ENCODE measurements around the gene MARCO.

MARCO gene

DNA sequence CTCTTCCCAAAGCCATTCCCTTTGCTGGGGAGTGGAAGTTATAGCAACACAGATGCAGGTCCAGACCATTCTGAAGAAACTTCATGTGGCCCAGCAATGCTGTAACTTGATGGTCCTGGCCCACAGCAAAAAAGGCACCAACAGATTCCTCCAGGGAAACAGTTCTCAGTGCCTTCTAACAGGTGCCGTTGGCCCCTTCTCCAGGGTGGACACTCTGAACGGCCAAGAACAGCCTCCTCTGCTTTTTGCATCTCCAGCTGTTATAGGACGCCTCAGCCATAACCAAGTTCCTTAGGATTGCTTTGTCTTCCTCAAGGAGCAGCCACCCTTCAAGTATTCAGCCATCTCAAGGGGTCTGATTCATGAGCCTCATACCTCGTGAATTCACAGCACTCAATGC lies 38.0 kb downstream of the MARCO start:
- TF ChIP-seq, protein P1, sequence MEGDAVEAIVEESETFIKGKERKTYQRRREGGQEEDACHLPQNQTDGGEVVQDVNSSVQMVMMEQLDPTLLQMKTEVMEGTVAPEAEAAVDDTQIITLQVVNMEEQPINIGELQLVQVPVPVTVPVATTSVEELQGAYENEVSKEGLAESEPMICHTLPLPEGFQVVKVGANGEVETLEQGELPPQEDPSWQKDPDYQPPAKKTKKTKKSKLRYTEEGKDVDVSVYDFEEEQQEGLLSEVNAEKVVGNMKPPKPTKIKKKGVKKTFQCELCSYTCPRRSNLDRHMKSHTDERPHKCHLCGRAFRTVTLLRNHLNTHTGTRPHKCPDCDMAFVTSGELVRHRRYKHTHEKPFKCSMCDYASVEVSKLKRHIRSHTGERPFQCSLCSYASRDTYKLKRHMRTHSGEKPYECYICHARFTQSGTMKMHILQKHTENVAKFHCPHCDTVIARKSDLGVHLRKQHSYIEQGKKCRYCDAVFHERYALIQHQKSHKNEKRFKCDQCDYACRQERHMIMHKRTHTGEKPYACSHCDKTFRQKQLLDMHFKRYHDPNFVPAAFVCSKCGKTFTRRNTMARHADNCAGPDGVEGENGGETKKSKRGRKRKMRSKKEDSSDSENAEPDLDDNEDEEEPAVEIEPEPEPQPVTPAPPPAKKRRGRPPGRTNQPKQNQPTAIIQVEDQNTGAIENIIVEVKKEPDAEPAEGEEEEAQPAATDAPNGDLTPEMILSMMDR (IDR thresholded peaks at IDR 0.05; ENCODE audit: insufficient read depth, low read depth, low read length, missing control alignments) = no peak
- DNase-seq (ENCODE audit: low read depth) = no peak
- H3K4me3 ChIP-seq (ENCODE audit: low read depth, low read length) = no peak overlapping the region

DNA sequence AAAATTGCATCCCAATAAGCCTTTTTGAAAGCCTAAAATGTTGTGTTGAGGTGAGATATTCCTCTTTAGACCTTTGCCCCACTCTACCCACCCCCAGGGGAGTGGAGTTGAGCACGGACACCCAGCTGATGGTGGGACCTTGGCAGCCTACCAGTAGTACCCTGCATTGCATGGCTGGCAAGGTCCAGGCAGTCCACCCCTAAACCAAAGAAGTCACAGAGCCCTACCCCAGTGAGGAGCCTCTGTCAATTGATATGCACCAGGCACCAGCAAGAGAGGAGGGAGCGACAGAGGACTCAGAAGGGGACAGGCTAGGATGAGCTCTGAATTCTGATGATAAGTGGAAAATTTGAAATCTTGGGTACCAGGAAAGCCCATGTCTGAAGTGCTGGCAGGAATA lies 38.6 kb downstream of the MARCO start:
- no peak overlapping the region for H3K4me3 ChIP-seq (ENCODE audit: low read depth, low read length)
- TF ChIP-seq, protein P1 (IDR thresholded peaks at IDR 0.05; ENCODE audit: insufficient read depth, low read depth, low read length, missing control alignments) = no peak
- DNase-seq (ENCODE audit: low read depth) = no peak

DNA sequence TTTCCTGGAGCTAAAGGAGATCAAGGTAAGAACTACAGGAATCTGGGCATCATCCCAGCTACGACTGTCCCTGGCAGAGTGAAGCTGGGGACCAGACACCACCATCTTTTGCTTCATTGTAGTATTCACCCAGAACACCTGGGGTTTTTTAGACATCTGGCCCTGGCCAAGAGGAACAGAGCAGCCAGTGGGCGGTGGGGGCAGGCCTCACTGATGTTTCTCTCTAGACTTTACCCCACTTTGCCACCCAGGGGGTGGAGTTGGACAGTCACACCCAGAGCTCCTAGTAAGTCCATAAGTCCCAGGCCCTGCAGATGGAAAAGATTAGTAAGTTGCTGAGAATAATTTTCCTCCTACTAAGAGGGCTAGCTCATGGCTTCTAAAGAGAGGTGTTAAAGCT lies 39.6 kb downstream of the MARCO start:
- no peak for DNase-seq (ENCODE audit: low read depth)
- H3K4me3 ChIP-seq (ENCODE audit: low read depth, low read length) = no peak overlapping the region
- TF ChIP-seq, protein P1 (IDR thresholded peaks at IDR 0.05; ENCODE audit: insufficient read depth, low read depth, low read length, missing control alignments) = no peak

DNA sequence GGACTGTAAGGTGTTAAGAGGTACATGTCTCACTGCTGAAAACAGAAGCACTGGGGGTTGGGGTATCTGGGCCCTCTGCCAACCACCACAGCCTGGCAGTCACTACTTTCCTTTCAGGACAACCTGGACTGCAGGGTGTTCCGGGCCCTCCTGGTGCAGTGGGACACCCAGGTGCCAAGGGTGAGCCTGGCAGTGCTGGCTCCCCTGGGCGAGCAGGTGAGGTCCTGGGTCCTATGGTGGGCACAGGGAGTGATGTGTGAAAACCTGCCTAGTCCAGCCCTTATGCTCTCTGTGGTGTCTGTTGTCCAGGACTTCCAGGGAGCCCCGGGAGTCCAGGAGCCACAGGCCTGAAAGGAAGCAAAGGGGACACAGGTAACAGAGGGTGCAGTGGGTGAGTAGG lies 40.0 kb downstream of the MARCO start:
- TF ChIP-seq, protein P1 (IDR thresholded peaks at IDR 0.05; ENCODE audit: insufficient read depth, low read depth, low read length, missing control alignments) = no peak
- H3K4me3 ChIP-seq (ENCODE audit: low read depth, low read length) = no peak overlapping the region
- DNase-seq (ENCODE audit: low read depth) = no peak

DNA sequence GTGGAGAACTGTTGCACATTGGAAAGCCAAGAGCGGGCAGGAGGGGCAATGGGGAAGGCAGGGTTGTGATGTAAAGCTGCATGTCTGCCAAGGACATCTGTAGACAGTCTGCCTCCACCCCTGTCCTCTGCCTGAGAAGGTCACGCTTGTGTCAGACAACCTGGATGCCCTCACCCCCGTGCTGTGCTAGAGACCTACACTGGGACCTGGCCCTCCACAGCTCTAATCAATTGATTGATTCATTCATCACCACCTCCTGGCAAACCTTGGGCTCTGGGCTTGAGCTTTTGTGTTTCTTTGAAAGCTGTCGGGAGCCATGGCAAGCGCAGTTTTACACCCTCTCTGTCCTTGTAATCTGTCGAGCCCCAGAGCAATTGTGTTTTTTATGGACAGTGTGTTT lies 41.1 kb downstream of the MARCO start:
- TF ChIP-seq, protein P1 (IDR thresholded peaks at IDR 0.05; ENCODE audit: insufficient read depth, low read depth, low read length, missing control alignments) = no peak
- H3K4me3 ChIP-seq (ENCODE audit: low read depth, low read length) = no peak overlapping the region
- DNase-seq (ENCODE audit: low read depth) = no peak

DNA sequence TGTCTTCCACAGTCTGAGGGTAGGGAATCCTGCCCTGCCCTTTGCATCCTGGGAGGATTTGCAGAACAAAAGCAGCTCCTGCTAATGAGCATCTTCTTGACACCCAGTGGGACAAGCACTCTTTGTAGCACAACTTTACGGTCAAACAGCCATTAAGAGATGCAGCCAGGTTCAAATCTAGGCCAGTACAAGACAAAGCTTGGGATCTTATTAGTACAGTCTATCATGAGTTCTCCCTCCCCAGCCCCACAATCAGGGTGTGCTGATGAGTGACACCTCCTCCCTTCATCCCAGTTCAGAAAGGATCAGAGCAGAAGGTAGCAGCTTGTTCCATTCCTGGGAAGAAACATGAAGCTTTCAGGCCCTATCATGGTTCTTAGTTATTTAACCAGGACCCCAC lies 41.9 kb downstream of the MARCO start:
- no peak for DNase-seq (ENCODE audit: low read depth)
- no peak overlapping the region for H3K4me3 ChIP-seq (ENCODE audit: low read depth, low read length)
- TF ChIP-seq, protein P1 (IDR thresholded peaks at IDR 0.05; ENCODE audit: insufficient read depth, low read depth, low read length, missing control alignments) = no peak

GRCh38 chr2:118986738-118987137 lies 44.7 kb downstream of the MARCO start:
- no peak overlapping the region for H3K4me3 ChIP-seq (ENCODE audit: low read depth, low read length)
- TF ChIP-seq, protein P1 (IDR thresholded peaks at IDR 0.05; ENCODE audit: insufficient read depth, low read depth, low read length, missing control alignments) = no peak
- DNase-seq (ENCODE audit: low read depth) = peak; percentile 61
